Lung (tissue), 12 donors: ENCODE results near the gene CKLF. TPM values are rescaled to one million over a fixed set of nuclear protein-coding genes. Genes with fewer than 3 reads are reported as not detected.

Source experiments
- ATAC-seq: fragments of 200-7000 bp; cut with Tn5 transposase; one replicate; pipeline ENCODE4 v1.9.1; 2020; ENCODE audit warnings: moderate number of reproducible peaks; ENCODE audit not compliant: insufficient read depth, low FRiP score
- DNase-seq, 3 donors: peaks; one replicate each; pipeline ENCODE4 v3.0.0-alpha.2; 2013 to 2017
- H3K27ac ChIP-seq, 2 donors: one replicate each; pipeline ENCODE4 v1.5.1; 2013; ENCODE audit warnings: mild to moderate bottlenecking in 2 of 2, moderate library complexity in 2 of 2, control low read depth in 1 of 2, inconsistent platforms in 1 of 2, low read depth in 1 of 2, low read length in 1 of 2
- H3K27me3 ChIP-seq, 3 donors: one replicate each; pipeline ENCODE4 v1.5.1; 2013; ENCODE audit warnings: low read length in 2 of 3; ENCODE audit not compliant: control insufficient read depth in 3 of 3, insufficient read depth in 3 of 3
- H3K36me3 ChIP-seq, 4 donors: one replicate each; pipeline ENCODE4 v1.5.1; 2013; ENCODE audit warnings: low read length in 4 of 4, mild to moderate bottlenecking in 1 of 4, moderate library complexity in 1 of 4; ENCODE audit not compliant: control insufficient read depth in 4 of 4, insufficient read depth in 4 of 4
- H3K4me1 ChIP-seq, 5 donors: one replicate each; pipeline ENCODE4 v1.5.1; 2013; ENCODE audit warnings: low read length in 5 of 5, mild to moderate bottlenecking in 2 of 5, moderate library complexity in 1 of 5; ENCODE audit not compliant: control insufficient read depth in 5 of 5, insufficient read depth in 5 of 5
- H3K4me3 ChIP-seq: one replicate; pipeline ENCODE4 v1.5.1; 2013; ENCODE audit warnings: mild to moderate bottlenecking, control low read depth, moderate library complexity
- H3K9ac ChIP-seq, 2 donors: one replicate each; pipeline ENCODE4 v1.5.1; 2013; ENCODE audit warnings: low read length in 2 of 2, control low read depth in 1 of 2; ENCODE audit not compliant: insufficient read depth in 1 of 2
- H3K9me3 ChIP-seq, 4 donors: one replicate each; pipeline ENCODE4 v1.5.1; 2013; ENCODE audit warnings: low read length in 3 of 4, mild to moderate bottlenecking in 1 of 4, moderate library complexity in 1 of 4; ENCODE audit not compliant: control insufficient read depth in 4 of 4, insufficient read depth in 3 of 4
- WGBS, 2 donors: extraction: QIAGEN DNeasy Blood & Tissue Kit; methylation state at CpG; one replicate each; pipeline ENCODE4 v1.1.7; 2013; 5-methylcytosine and 5-hydroxymethylcytosine counted together
- polyA plus RNA-seq, 2 donors: library from polyadenylated mRNA; stranded (reverse); fragments of 200-250 nt; gene quantifications; one replicate each; pipeline ENCODE4 v1.2.1, GENCODE V29; 2013
- total RNA-seq, 2 donors: library from RNA; depleted of rRNA in 1 of 2; stranded (reverse); fragments of >200 nt in 1 of 2; gene quantifications; one replicate each; pipeline ENCODE4 v1.2.1, GENCODE V29; 2014 to 2021
- TF ChIP-seq, protein P1 (sequence below): IDR thresholded peaks from 2 replicates; pipeline ENCODE4 v1.5.1; 2012; ENCODE audit warnings: mild to moderate bottlenecking; ENCODE audit errors: control extremely low read depth, extremely low read depth
- donor health status: control.
- donor health status: control.
- donor health status: Bipolar disorder and iron deficiency.
- donor health status: healthy.
- donor health status: DM: yes; HTN: yes; CAD: no.

The CKLF gene
- total and polyA plus RNA-seq, 4 donors = 43.1 to 133 (median 46.2) TPM

DNA sequence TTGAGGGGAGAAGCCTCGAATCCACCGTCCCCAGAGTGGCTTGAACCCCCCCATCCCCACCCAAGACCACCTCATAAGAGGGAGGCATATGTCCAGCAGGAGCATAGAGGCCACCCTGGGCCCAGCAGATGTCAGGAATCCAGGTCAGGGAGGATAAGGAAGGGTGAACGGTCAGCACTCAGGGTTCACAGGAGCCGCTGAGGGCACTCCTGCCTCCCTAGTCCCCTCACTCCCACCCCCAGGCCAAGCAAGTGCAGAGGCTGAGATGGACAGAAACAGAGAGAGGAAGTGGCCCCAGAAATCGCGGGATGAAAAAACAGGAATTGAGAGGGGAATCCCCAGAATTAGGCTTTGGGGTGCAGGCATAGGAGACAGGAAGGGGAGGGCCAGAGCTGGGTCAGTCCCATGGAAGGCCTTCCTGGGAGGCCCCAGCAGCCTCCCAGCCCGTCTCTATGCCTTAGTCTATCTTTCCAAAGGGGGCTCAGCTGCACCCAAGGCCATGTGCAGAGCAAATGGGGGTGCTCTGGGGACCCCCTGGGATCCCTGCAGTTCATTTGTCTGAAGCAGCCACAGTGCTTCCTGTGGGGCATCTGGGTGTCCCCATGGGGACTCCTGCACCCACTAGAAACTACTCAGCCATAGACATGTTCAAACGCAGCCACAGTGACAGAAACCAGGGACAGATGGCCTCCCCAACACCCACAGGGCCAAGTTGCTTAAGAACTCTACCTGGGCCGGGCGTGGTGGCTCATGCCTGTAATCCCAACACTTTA lies 53.8 kb downstream of the CKLF start:
- Histone ChIP-seq H3K4me3 (peak overlapping the region; percentile 64), H3K4me1 (peaks cover 0 to 21% (median 10%) of the 10 kb centered on the region in 5 donors), H3K27ac (peak overlapping the region in 1 of 2 donors; percentile 84), H3K36me3 (peaks cover 0 to 28% (median 12%) of the 10 kb centered on the region in 4 donors), H3K27me3 (no peaks in the 10 kb centered on the region), H3K9me3 (no peaks in the 10 kb centered on the region), H3K9ac (peak overlapping the region in 1 of 2 donors; percentile 23)
- TF ChIP-seq, protein P1, sequence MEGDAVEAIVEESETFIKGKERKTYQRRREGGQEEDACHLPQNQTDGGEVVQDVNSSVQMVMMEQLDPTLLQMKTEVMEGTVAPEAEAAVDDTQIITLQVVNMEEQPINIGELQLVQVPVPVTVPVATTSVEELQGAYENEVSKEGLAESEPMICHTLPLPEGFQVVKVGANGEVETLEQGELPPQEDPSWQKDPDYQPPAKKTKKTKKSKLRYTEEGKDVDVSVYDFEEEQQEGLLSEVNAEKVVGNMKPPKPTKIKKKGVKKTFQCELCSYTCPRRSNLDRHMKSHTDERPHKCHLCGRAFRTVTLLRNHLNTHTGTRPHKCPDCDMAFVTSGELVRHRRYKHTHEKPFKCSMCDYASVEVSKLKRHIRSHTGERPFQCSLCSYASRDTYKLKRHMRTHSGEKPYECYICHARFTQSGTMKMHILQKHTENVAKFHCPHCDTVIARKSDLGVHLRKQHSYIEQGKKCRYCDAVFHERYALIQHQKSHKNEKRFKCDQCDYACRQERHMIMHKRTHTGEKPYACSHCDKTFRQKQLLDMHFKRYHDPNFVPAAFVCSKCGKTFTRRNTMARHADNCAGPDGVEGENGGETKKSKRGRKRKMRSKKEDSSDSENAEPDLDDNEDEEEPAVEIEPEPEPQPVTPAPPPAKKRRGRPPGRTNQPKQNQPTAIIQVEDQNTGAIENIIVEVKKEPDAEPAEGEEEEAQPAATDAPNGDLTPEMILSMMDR = no peak
- DNase-seq (no peak), ATAC-seq (no peak)
- WGBS, 2 donors = 45 to 53% methylated on average over 10 of the region's 10 CpGs

DNA sequence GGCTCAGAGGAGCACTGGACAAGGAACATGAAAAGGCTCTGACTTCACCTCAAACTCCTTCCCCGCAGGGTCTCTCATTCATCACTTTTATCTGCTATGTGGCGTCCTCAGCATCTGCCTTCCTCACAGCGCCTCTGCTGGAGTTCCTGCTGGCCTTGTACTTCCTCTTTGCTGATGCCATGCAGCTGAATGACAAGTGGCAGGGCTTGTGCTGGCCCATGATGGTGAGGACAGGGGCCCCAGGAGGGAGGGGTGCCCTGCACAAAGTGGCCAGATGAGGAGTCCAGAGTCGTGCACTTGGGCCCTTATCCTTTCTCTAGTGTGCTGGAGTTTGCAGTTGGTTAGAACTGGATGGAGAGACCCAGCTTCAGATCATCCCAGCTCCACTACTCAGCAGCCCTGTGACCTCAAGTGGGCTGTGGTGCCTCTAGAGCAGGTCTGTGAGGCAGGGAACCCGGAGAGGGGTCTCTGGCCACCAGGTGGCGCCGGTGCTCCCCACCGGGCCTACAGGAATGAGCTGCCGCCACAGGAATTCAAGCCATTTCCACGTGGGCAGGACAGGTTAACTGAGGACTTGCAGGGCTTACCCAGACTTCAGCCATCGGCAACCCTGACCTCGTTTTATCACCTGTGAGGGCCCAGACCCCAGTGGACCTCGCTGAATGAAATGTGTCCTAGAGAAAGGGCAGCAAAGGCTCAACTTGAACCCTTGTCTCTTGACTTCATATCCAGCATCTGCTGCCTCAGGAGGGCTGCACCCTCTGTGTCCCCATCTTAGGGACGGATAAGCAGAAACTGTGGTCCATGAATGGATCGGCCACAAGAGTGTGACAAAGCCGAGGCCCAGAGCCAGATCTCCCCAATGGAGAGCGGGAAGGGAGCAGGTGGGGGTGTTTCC lies 56.1 kb downstream of the CKLF start:
- Histone ChIP-seq H3K36me3 (peaks cover 6 to 40% (median 28%) of the 10 kb centered on the region in 4 donors), H3K9me3 (no peaks in the 10 kb centered on the region), H3K4me3 (no peak overlapping the region), H3K4me1 (peaks cover 0 to 18% (median 10%) of the 10 kb centered on the region in 5 donors), H3K27ac (no peak overlapping the region), H3K9ac (peak overlapping the region in 1 of 2 donors; percentile 23), H3K27me3 (no peaks in the 10 kb centered on the region)
- 36 to 37% methylated on average over 17 of the region's 17 CpGs for WGBS, 2 donors
- TF ChIP-seq, protein P1 = peak; percentile 71
- ATAC-seq (peak; percentile 30), DNase-seq (peak; percentile 79 to 89 (median 85))

DNA sequence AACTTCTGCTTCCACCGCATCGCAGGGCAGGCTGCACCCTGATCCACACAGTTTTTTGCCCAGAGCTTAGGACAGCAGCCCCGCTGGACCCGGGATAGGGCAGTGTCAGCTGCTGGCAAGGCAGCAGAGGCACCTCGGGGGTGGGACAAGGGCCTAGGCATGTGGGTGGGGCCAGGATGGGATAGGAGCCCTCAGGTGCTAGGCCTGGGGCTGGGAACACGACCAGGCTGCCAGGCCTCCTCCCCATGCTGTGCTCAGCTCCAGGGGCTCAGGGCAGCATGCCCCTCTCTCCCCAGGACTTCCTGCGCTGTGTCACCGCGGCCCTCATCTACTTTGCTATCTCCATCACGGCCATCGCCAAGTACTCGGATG lies 56.7 kb downstream of the CKLF start:
- no peaks in the 10 kb centered on the region for H3K27me3 ChIP-seq
- DNase-seq = no peak
- H3K9me3 ChIP-seq = no peaks in the 10 kb centered on the region
- no peak overlapping the region for H3K27ac ChIP-seq
- TF ChIP-seq, protein P1 = no peak
- H3K9ac ChIP-seq = no peak overlapping the region
- peaks cover 6 to 41% (median 28%) of the 10 kb centered on the region in 4 donors for H3K36me3 ChIP-seq
- no peak overlapping the region for H3K4me3 ChIP-seq
- H3K4me1 ChIP-seq = peaks cover 0 to 13% (median 5%) of the 10 kb centered on the region in 5 donors
- 84 to 86% methylated on average over 12 of the region's 12 CpGs for WGBS, 2 donors
- no peak for ATAC-seq
